HepG2 (cell line): ENCODE results near the gene MRPL14. TPM values are rescaled to one million over a fixed set of nuclear protein-coding genes. Genes with fewer than 3 reads are reported as not detected.
"Not testable (repeated sequence)": the region's sequence is repeated elsewhere in the genome, so short reads cannot be mapped to it uniquely, and the experiment has no call there.

Source experiments
- ATAC-seq: fragments of 200-7000 bp; cut with Tn5 transposase; 3 replicates; pipeline ENCODE4 v1.9.1; 2020; ENCODE audit warnings: mild to moderate bottlenecking, moderate library complexity
- BruUV-seq: library from RNA; stranded (reverse); fragments of 400-500 nt; replicated peaks from 2 replicates; lab custom pipeline; 2021; lab: Mats Ljungman, UMichigan
- CTCF ChIA-PET: fragments of 300-600 bp; formaldehyde crosslinking; extraction: SDS; loops from one replicate; lab custom pipeline; 2021; ENCODE audit warnings: low total read pairs, inconsistent platforms, low intra/inter-chr PET ratio; lab: Yijun Ruan, JAX
- POLR2A ChIA-PET: fragments of 350-600 bp; sonication (Branson Sonifier 250); formaldehyde crosslinking; loops from one replicate; lab custom pipeline; 2020; ENCODE audit warnings: antibody characterized with exemption, inconsistent platforms; lab: Yijun Ruan, JAX
- DNase-seq: peaks from one replicate; pipeline ENCODE4 v3.0.0-alpha.2; 2015; ENCODE audit warnings: low spot score
- FAIRE-seq: peaks from 3 replicates; lab custom pipeline; 2011; peaks lifted over from hg19 to GRCh38; lab: Jason Lieb, UNC
- H2AFZ ChIP-seq: one replicate; pipeline ENCODE4 v1.6.1; 2011; ENCODE audit warnings: low read length, inconsistent platforms
- H3K27ac ChIP-seq: fragments of 300-600 bp; 3 replicates; pipeline ENCODE4 v1.8.0; 2011; ENCODE audit warnings: mixed run types, mild to moderate bottlenecking, mixed read lengths, low read length, inconsistent platforms; ENCODE audit not compliant: insufficient read depth; ENCODE audit errors: extremely low read length
- H3K27me3 ChIP-seq, 2 experiments: fragments of 200-600 bp in 1 of 2; 2 replicates in 1 of 2; 3 replicates in 1 of 2; pipeline versions ENCODE4 v1.6.0 to v1.8.0; 2011; ENCODE audit warnings: low read length in 2 of 2, mild to moderate bottlenecking in 2 of 2, moderate library complexity in 2 of 2, inconsistent platforms in 1 of 2; ENCODE audit not compliant: insufficient read depth in 2 of 2, control insufficient read depth in 1 of 2
- H3K36me3 ChIP-seq, 2 experiments: fragments of 200-600 bp in 1 of 2; replicated peaks in 1 of 2; 2 replicates in 1 of 2; 3 replicates in 1 of 2; pipeline versions ENCODE4 v1.5.1 to v1.8.0; 2011; ENCODE audit warnings: low read length in 2 of 2, inconsistent platforms in 1 of 2; ENCODE audit not compliant: insufficient read depth in 2 of 2, control insufficient read depth in 1 of 2
- H3K4me1 ChIP-seq: 2 replicates; pipeline ENCODE4 v1.5.1; 2012; ENCODE audit warnings: low read length, inconsistent platforms; ENCODE audit not compliant: insufficient read depth
- H3K4me2 ChIP-seq: 2 replicates; pipeline ENCODE4 v1.6.0; 2011; ENCODE audit warnings: low read depth, low read length, inconsistent platforms
- H3K4me3 ChIP-seq, 3 experiments: fragments of 200-600 bp in 1 of 3; sonication (generic), shearing (Covaris generic) in 1 of 3; replicated peaks in 1 of 3; 2 replicates each; pipeline ENCODE4 v1.5.1; 2011 to 2016; ENCODE audit warnings: low read length in 3 of 3, inconsistent platforms in 2 of 3, low read depth in 2 of 3, mild to moderate bottlenecking in 2 of 3, control low read depth in 1 of 3, mixed read lengths in 1 of 3; ENCODE audit not compliant: insufficient read depth in 1 of 3
- H3K79me2 ChIP-seq: one replicate; pipeline ENCODE4 v1.6.1; 2011; ENCODE audit warnings: low read length, inconsistent platforms; ENCODE audit not compliant: insufficient read depth
- H3K9ac ChIP-seq: 2 replicates; pipeline ENCODE4 v1.6.0; 2011; ENCODE audit warnings: mild to moderate bottlenecking, low read depth, low read length, inconsistent platforms; ENCODE audit not compliant: insufficient read depth
- H3K9me3 ChIP-seq: 2 replicates; pipeline ENCODE4 v1.5.1; 2012; ENCODE audit warnings: mild to moderate bottlenecking, low read length
- H4K20me1 ChIP-seq: 2 replicates; pipeline ENCODE4 v1.6.0; 2011; ENCODE audit warnings: inconsistent platforms, mild to moderate bottlenecking, low read length, moderate library complexity; ENCODE audit not compliant: insufficient read depth
- HNF4A ChIP-seq: sonication (generic); formaldehyde crosslinking; IDR thresholded peaks from 2 replicates; pipeline ENCODE4 v1.4.0; 2020; ENCODE audit warnings: missing genetic modification reagents
- NR2F6 ChIP-seq, 2 experiments: IDR thresholded peaks; 2 replicates each; pipeline ENCODE4 v1.6.1; 2016; ENCODE audit warnings: antibody characterized with exemption in 1 of 2, mild to moderate bottlenecking in 1 of 2
- ONECUT2 ChIP-seq: sonication (generic); formaldehyde crosslinking; IDR thresholded peaks from 2 replicates; pipeline ENCODE4 v1.4.0; 2020; ENCODE audit warnings: missing genetic modification reagents
- SP5 ChIP-seq: IDR thresholded peaks from 2 replicates; pipeline ENCODE4 v1.6.1; 2016; ENCODE audit warnings: low read depth, borderline replicate concordance
- ZMYM3 ChIP-seq: sonication (generic); formaldehyde crosslinking; IDR thresholded peaks from 2 replicates; pipeline ENCODE4 v1.5.1; 2020; ENCODE audit warnings: mild to moderate bottlenecking, missing genetic modification reagents
- ZMYM4 ChIP-seq: sonication (generic); formaldehyde crosslinking; IDR thresholded peaks from 2 replicates; pipeline ENCODE4 v1.8.1; 2023; ENCODE audit warnings: mild to moderate bottlenecking, missing genetic modification reagents
- ZNF121 ChIP-seq: sonication (generic); formaldehyde crosslinking; IDR thresholded peaks from 2 replicates; pipeline ENCODE4 v1.5.0; 2020; ENCODE audit warnings: mild to moderate bottlenecking, missing genetic modification reagents
- ZNF362 ChIP-seq: sonication (generic); formaldehyde crosslinking; IDR thresholded peaks from 2 replicates; pipeline ENCODE4 v1.4.0; 2020; ENCODE audit warnings: missing genetic modification reagents, mild to moderate bottlenecking, borderline replicate concordance
- ZNF460 ChIP-seq: sonication (generic); formaldehyde crosslinking; IDR thresholded peaks from 2 replicates; pipeline ENCODE4 v1.5.1; 2020; ENCODE audit warnings: missing genetic modification reagents, mild to moderate bottlenecking, borderline replicate concordance
- ZNF770 ChIP-seq: sonication (generic); formaldehyde crosslinking; IDR thresholded peaks from 2 replicates; pipeline ENCODE4 v1.5.0; 2020; ENCODE audit warnings: mild to moderate bottlenecking, missing genetic modification reagents
- WGBS: methylation state at CpG from one replicate; pipeline ENCODE4 v1.1.6; 2017; ENCODE audit warnings: low lambda C conversion rate; 5-methylcytosine and 5-hydroxymethylcytosine counted together
- in situ Hi-C: cut with HindIII; loops from 2 replicates; pipeline ENCODE4 v1.10.0; 2017; ENCODE audit warnings: low pct_unique_long_range_greater_than_20kb; ENCODE audit not compliant: extremely low pct_ligation_motif_present
- intact Hi-C: fragments of 100-400 bp; cut with micrococcal nuclease; formaldehyde crosslinking; loops from one replicate; pipeline ENCODE4 v1.10.0; 2022; ENCODE audit not compliant: unreplicated experiment
- polyA plus RNA-seq, 8 experiments: library from polyadenylated mRNA; depleted of rRNA in 3 of 8; stranded (reverse) in 7 of 8; unstranded in 1 of 8; fragments of >200 nt; fragmentation: Illumina TruSeq in 4 of 8; extraction: Trizol in 4 of 8; gene quantifications; 2 replicates each; pipeline versions ENCODE4 v1.2.1 to v1.2.3, GENCODE V29; 2011 to 2016; ENCODE audit warnings: low read depth in 4 of 8, missing spikeins in 1 of 8, mixed read lengths in 1 of 8; ENCODE audit not compliant: insufficient read depth in 1 of 8
- total RNA-seq, 5 experiments: library from RNA; depleted of rRNA; stranded (reverse); fragments of >200 nt; fragmentation: Illumina TruSeq; extraction: Trizol; gene quantifications; 2 replicates each; pipeline ENCODE4 v1.2.3, GENCODE V29; 2016; ENCODE audit warnings: low read depth in 1 of 5

MRPL14 gene
- total and polyA plus RNA-seq, 2 of the 13 experiments (the other 11 are each of a cell fraction or from before 2014, with no cell fraction given), result 157 to 178 TPM

- H3K9ac ChIP-seq, H3K79me2 ChIP-seq, CTCF ChIA-PET, ATAC-seq, H3K4me3 ChIP-seq, H3K4me2 ChIP-seq, BruUV-seq, H2AFZ ChIP-seq, DNase-seq, H3K9me3 ChIP-seq, FAIRE-seq, H3K27me3 ChIP-seq, H3K27ac ChIP-seq, H4K20me1 ChIP-seq, in situ Hi-C loops: not testable (repeated sequence)
- 50% methylated on average over 3 of the region's 3 CpGs for WGBS
- TF ChIP-seq NR2F6 (IDR thresholded peaks at IDR 0.05) (peak; percentile 36; the same call in 1 of the 2 replicates), NR2F6 (CRISPR knock-in tag; IDR thresholded peaks at IDR 0.05) (peak; percentile 63), SP5 (CRISPR knock-in tag) (peak; percentile 22; the same call in 1 of the 2 replicates), ZNF460 (CRISPR knock-in tag) (peak; percentile 91), HNF4A (CRISPR knock-in tag) (0 out of 2 replicates have a peak, but pooled peaks have one; percentile 38), ONECUT2 (CRISPR knock-in tag) (peak; percentile 82), ZMYM3 (CRISPR knock-in tag) (peak; percentile 63; the same call in 1 of the 2 replicates), ZNF362 (CRISPR knock-in tag) (peak; percentile 62; the same call in 1 of the 2 replicates), ZNF121 (CRISPR knock-in tag) (peak; percentile 86), ZNF770 (CRISPR knock-in tag) (peak; percentile 95), ZMYM4 (CRISPR knock-in tag) (0 out of 2 replicates have a peak, but pooled peaks have one; percentile 14)
- H3K36me3 ChIP-seq, result peaks cover 34 to 70% of the 10 kb centered on the region in 2 experiments
- POLR2A ChIA-PET, result interaction anchor here (1.1 to 1.7 kb wide), 3 partner anchors 11 to 13 kb away, joined by 3 to 6 read pairs (median 3); no protein-coding TSS in a partner anchor
- intact Hi-C loops, result loop anchor here (5.0 kb wide), 1 partner anchor 42 kb away; no protein-coding TSS in a partner anchor
- peaks cover 28% of the 10 kb centered on the region for H3K4me1 ChIP-seq
Measured at GRCh38 chr6:44144536-44144935, 17.3 kb upstream of the MRPL14 start.
